ENCODE data around the gene TNFRSF18.

DNA sequence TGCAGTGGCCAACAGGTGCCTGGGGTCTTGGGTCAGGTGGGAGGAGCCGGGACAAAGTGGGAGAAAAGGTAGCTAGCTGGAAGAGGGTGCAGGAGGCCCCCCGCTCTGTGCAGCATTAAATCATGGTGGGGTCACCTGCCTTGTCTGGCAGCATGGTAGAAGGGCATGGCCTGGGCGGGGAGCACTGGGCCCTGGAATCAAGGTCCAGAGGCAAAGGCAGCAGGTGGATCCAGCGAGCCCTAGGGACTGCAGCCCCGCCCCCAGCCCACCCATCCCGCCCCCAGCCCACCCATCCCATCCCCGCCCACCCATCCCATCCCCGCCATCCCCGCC, 49.4 kb downstream of the TNFRSF18 start:
- TF ChIP-seq TAF1 (conservative IDR thresholded peaks at IDR 0.05): no peak
- no peak for TF ChIP-seq RXRA (IDR thresholded peaks at IDR 0.05)
- TF ChIP-seq, protein P1, sequence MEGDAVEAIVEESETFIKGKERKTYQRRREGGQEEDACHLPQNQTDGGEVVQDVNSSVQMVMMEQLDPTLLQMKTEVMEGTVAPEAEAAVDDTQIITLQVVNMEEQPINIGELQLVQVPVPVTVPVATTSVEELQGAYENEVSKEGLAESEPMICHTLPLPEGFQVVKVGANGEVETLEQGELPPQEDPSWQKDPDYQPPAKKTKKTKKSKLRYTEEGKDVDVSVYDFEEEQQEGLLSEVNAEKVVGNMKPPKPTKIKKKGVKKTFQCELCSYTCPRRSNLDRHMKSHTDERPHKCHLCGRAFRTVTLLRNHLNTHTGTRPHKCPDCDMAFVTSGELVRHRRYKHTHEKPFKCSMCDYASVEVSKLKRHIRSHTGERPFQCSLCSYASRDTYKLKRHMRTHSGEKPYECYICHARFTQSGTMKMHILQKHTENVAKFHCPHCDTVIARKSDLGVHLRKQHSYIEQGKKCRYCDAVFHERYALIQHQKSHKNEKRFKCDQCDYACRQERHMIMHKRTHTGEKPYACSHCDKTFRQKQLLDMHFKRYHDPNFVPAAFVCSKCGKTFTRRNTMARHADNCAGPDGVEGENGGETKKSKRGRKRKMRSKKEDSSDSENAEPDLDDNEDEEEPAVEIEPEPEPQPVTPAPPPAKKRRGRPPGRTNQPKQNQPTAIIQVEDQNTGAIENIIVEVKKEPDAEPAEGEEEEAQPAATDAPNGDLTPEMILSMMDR (IDR thresholded peaks at IDR 0.05; ENCODE audit: low read depth, low read length, missing input control): no peak
- TF ChIP-seq, protein P2, sequence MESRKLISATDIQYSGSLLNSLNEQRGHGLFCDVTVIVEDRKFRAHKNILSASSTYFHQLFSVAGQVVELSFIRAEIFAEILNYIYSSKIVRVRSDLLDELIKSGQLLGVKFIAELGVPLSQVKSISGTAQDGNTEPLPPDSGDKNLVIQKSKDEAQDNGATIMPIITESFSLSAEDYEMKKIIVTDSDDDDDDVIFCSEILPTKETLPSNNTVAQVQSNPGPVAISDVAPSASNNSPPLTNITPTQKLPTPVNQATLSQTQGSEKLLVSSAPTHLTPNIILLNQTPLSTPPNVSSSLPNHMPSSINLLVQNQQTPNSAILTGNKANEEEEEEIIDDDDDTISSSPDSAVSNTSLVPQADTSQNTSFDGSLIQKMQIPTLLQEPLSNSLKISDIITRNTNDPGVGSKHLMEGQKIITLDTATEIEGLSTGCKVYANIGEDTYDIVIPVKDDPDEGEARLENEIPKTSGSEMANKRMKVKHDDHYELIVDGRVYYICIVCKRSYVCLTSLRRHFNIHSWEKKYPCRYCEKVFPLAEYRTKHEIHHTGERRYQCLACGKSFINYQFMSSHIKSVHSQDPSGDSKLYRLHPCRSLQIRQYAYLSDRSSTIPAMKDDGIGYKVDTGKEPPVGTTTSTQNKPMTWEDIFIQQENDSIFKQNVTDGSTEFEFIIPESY (IDR thresholded peaks at IDR 0.05): no peak
- TF ChIP-seq FOXA1 (IDR thresholded peaks at IDR 0.05): no peak
- no peak for TF ChIP-seq YY1 (IDR thresholded peaks at IDR 0.05)
- TF ChIP-seq, protein P3, sequence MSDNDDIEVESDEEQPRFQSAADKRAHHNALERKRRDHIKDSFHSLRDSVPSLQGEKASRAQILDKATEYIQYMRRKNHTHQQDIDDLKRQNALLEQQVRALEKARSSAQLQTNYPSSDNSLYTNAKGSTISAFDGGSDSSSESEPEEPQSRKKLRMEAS (IDR thresholded peaks at IDR 0.05): no peak
- TF ChIP-seq GABPA (IDR thresholded peaks at IDR 0.05 in 1 of 2, conservative IDR thresholded peaks at IDR 0.05 in 1 of 2): no peak
- TF ChIP-seq, protein P4, sequence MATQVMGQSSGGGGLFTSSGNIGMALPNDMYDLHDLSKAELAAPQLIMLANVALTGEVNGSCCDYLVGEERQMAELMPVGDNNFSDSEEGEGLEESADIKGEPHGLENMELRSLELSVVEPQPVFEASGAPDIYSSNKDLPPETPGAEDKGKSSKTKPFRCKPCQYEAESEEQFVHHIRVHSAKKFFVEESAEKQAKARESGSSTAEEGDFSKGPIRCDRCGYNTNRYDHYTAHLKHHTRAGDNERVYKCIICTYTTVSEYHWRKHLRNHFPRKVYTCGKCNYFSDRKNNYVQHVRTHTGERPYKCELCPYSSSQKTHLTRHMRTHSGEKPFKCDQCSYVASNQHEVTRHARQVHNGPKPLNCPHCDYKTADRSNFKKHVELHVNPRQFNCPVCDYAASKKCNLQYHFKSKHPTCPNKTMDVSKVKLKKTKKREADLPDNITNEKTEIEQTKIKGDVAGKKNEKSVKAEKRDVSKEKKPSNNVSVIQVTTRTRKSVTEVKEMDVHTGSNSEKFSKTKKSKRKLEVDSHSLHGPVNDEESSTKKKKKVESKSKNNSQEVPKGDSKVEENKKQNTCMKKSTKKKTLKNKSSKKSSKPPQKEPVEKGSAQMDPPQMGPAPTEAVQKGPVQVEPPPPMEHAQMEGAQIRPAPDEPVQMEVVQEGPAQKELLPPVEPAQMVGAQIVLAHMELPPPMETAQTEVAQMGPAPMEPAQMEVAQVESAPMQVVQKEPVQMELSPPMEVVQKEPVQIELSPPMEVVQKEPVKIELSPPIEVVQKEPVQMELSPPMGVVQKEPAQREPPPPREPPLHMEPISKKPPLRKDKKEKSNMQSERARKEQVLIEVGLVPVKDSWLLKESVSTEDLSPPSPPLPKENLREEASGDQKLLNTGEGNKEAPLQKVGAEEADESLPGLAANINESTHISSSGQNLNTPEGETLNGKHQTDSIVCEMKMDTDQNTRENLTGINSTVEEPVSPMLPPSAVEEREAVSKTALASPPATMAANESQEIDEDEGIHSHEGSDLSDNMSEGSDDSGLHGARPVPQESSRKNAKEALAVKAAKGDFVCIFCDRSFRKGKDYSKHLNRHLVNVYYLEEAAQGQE (IDR thresholded peaks at IDR 0.05): no peak
- no peak for TF ChIP-seq SP1 (IDR thresholded peaks at IDR 0.05)
- no peak for TF ChIP-seq EGR1 (IDR thresholded peaks at IDR 0.05; ENCODE audit: low read depth in 2 of 2)
- TF ChIP-seq RAD21 (IDR thresholded peaks at IDR 0.05): no peak
- TF ChIP-seq HNF4G (IDR thresholded peaks at IDR 0.05): no peak
